H1 (cell line): ENCODE data around the gene ZDHHC8. TPM values are rescaled to one million over a fixed set of nuclear protein-coding genes. Genes with fewer than 3 reads are reported as not detected.

Experiments used
- CTCF ChIA-PET: fragments of 300-600 bp; sonication (Branson Sonifier 250); formaldehyde crosslinking; loops from one replicate; lab custom pipeline; 2021; ENCODE audit not compliant: partially characterized antibody; lab: Charles Lee
- POLR2A ChIA-PET: fragments of 300-600 bp; sonication (Branson Sonifier 250); formaldehyde crosslinking; loops from one replicate; lab custom pipeline; 2021; ENCODE audit warnings: inconsistent platforms; ENCODE audit not compliant: partially characterized antibody; lab: Charles Lee
- DNase-seq, 2 experiments: peaks; one replicate each; pipeline versions ENCODE4 v3.0.0 to v3.0.0-alpha.2; 2010 to 2022; ENCODE audit warnings: low spot score in 2 of 2, low read depth in 1 of 2, mixed read lengths in 1 of 2
- FAIRE-seq: peaks from 2 replicates; lab custom pipeline; 2011; peaks lifted over from hg19 to GRCh38; lab: Jason Lieb, UNC
- H2AFZ ChIP-seq: 2 replicates; pipeline ENCODE4 v1.8.1; 2012; ENCODE audit warnings: low read length, inconsistent platforms
- H2AK5ac ChIP-seq: 2 replicates; pipeline ENCODE4 v1.6.1; 2013; ENCODE audit warnings: low read depth, low read length
- H2BK120ac ChIP-seq: replicated peaks from 2 replicates; pipeline ENCODE3; 2013; ENCODE audit warnings: low read depth, low read length, inconsistent platforms
- H2BK12ac ChIP-seq: 2 replicates; pipeline ENCODE4 v1.6.1; 2013; ENCODE audit warnings: low read depth, low read length
- H2BK15ac ChIP-seq: 2 replicates; pipeline ENCODE4 v1.6.1; 2013; ENCODE audit warnings: low read length
- H2BK20ac ChIP-seq: 2 replicates; pipeline ENCODE4 v1.6.1; 2013; ENCODE audit warnings: low read length
- H2BK5ac ChIP-seq: 2 replicates; pipeline ENCODE4 v1.6.1; 2013; ENCODE audit warnings: low read depth, low read length
- H3K14ac ChIP-seq: 2 replicates; pipeline ENCODE4 v1.6.1; 2013; ENCODE audit warnings: inconsistent platforms; ENCODE audit not compliant: insufficient read length
- H3K18ac ChIP-seq: 2 replicates; pipeline ENCODE4 v1.6.1; 2013; ENCODE audit warnings: low read length; ENCODE audit errors: extremely low read depth
- H3K23ac ChIP-seq: 2 replicates; pipeline ENCODE4 v1.6.1; 2013; ENCODE audit warnings: inconsistent platforms; ENCODE audit not compliant: insufficient read length
- H3K23me2 ChIP-seq: 2 replicates; pipeline ENCODE4 v1.6.1; 2013; ENCODE audit warnings: low read depth, low read length
- H3K27ac ChIP-seq: 2 replicates; pipeline ENCODE4 v1.6.1; 2011; ENCODE audit warnings: low read depth, low read length, inconsistent platforms
- H3K27me3 ChIP-seq, 4 experiments: replicated peaks in 1 of 4; 1 replicate in 1 of 4; 2 replicates in 3 of 4; pipeline versions ENCODE4 v1.6.1 to v1.8.1; 2011 to 2013; ENCODE audit warnings: low read length in 3 of 4, mild to moderate bottlenecking in 3 of 4, inconsistent platforms in 2 of 4, mixed read lengths in 2 of 4, moderate library complexity in 1 of 4; ENCODE audit not compliant: control insufficient read depth in 3 of 4, insufficient read depth in 3 of 4; ENCODE audit errors: extremely low read depth in 1 of 4
- H3K36me3 ChIP-seq, 4 experiments: 2 replicates each; pipeline versions ENCODE4 v1.6.1 to v1.8.1; 2011 to 2013; ENCODE audit warnings: mild to moderate bottlenecking in 4 of 4, low read length in 3 of 4, moderate library complexity in 2 of 4, control low read depth in 1 of 4, inconsistent platforms in 1 of 4; ENCODE audit not compliant: insufficient read depth in 4 of 4, control insufficient read depth in 2 of 4
- H3K4ac ChIP-seq: replicated peaks from 2 replicates; pipeline ENCODE3; 2013; ENCODE audit warnings: low read length, low read depth, mixed read lengths, inconsistent platforms; ENCODE audit not compliant: insufficient read length
- H3K4me1 ChIP-seq, 4 experiments: replicated peaks in 1 of 4; 1 replicate in 1 of 4; 2 replicates in 3 of 4; pipeline versions ENCODE4 v1.6.1 to v1.8.1; 2011 to 2013; ENCODE audit warnings: low read length in 3 of 4, inconsistent platforms in 2 of 4, mixed read lengths in 1 of 4; ENCODE audit not compliant: insufficient read depth in 4 of 4, control insufficient read depth in 3 of 4
- H3K4me2 ChIP-seq, 2 experiments: 2 replicates each; pipeline versions ENCODE4 v1.6.1 to v1.8.1; 2011 to 2013; ENCODE audit warnings: low read depth in 2 of 2, low read length in 2 of 2, control low read depth in 1 of 2, inconsistent platforms in 1 of 2, mild to moderate bottlenecking in 1 of 2; ENCODE audit not compliant: insufficient read depth in 1 of 2
- H3K4me3 ChIP-seq, 4 experiments: fragments of 200-600, 300-600 bp in 1 of 4; sonication (generic), shearing (Covaris generic), sonication (Bioruptor Twin) in 1 of 4; 2 replicates each; pipeline versions ENCODE4 v1.5.1 to v1.8.1; 2011 to 2016; ENCODE audit warnings: low read length in 4 of 4, low read depth in 3 of 4, control low read depth in 2 of 4, inconsistent platforms in 2 of 4, mild to moderate bottlenecking in 2 of 4, mixed read lengths in 1 of 4, moderate library complexity in 1 of 4; ENCODE audit not compliant: insufficient read depth in 2 of 4; ENCODE audit errors: extremely low read depth in 1 of 4
- H3K56ac ChIP-seq: replicated peaks from 2 replicates; pipeline ENCODE3; 2013; ENCODE audit warnings: low read depth, mild to moderate bottlenecking, mixed read lengths, low read length, inconsistent platforms; ENCODE audit not compliant: insufficient read length
- H3K79me1 ChIP-seq: 2 replicates; pipeline ENCODE4 v1.6.1; 2013; ENCODE audit warnings: low read depth, low read length, control low read depth
- H3K79me2 ChIP-seq, 2 experiments: 2 replicates each; pipeline versions ENCODE4 v1.6.1 to v1.8.1; 2012 to 2013; ENCODE audit warnings: low read length in 2 of 2, mild to moderate bottlenecking in 2 of 2, inconsistent platforms in 1 of 2; ENCODE audit not compliant: insufficient read depth in 2 of 2, control insufficient read depth in 1 of 2
- H3K9ac ChIP-seq, 4 experiments: replicated peaks in 1 of 4; 1 replicate in 1 of 4; 2 replicates in 3 of 4; pipeline versions ENCODE4 v1.6.1 to v1.8.1; 2011 to 2013; ENCODE audit warnings: low read depth in 3 of 4, low read length in 3 of 4, control low read depth in 2 of 4, mild to moderate bottlenecking in 2 of 4, moderate library complexity in 2 of 4, inconsistent platforms in 1 of 4; ENCODE audit errors: extremely low read depth in 1 of 4
- H3K9me3 ChIP-seq, 2 experiments: 2 replicates each; pipeline versions ENCODE4 v1.6.1 to v1.8.1; 2012 to 2013; ENCODE audit warnings: mild to moderate bottlenecking in 2 of 2, moderate library complexity in 2 of 2, control low read depth in 1 of 2, inconsistent platforms in 1 of 2, low read depth in 1 of 2, low read length in 1 of 2, mixed read lengths in 1 of 2; ENCODE audit not compliant: insufficient read depth in 2 of 2
- H4K20me1 ChIP-seq, 2 experiments: replicated peaks in 1 of 2; 2 replicates each; pipeline versions ENCODE3 to v1.8.1; 2011 to 2013; ENCODE audit warnings: inconsistent platforms in 2 of 2, low read length in 2 of 2, mild to moderate bottlenecking in 1 of 2; ENCODE audit not compliant: insufficient read depth in 2 of 2, control insufficient read depth in 1 of 2
- H4K5ac ChIP-seq: 2 replicates; pipeline ENCODE4 v1.6.1; 2013; ENCODE audit warnings: low read length, low read depth, mixed read lengths, inconsistent platforms; ENCODE audit not compliant: insufficient read length
- H4K8ac ChIP-seq: 2 replicates; pipeline ENCODE4 v1.8.0; 2013; ENCODE audit warnings: mild to moderate bottlenecking, moderate library complexity, low read length, inconsistent platforms; ENCODE audit not compliant: insufficient read depth; ENCODE audit errors: extremely low read depth
- H4K91ac ChIP-seq: replicated peaks from 2 replicates; pipeline ENCODE3; 2013; ENCODE audit warnings: low read length, mixed read lengths, inconsistent platforms; ENCODE audit not compliant: insufficient read length
- BACH1 ChIP-seq: IDR thresholded peaks from 2 replicates; pipeline ENCODE4 v1.6.1; 2012; ENCODE audit warnings: low read length, improper control_type of control experiment
- BCL11A ChIP-seq, 2 experiments: IDR thresholded peaks; one replicate each; pipeline ENCODE4 v1.6.1; 2011; ENCODE audit warnings: low read depth in 2 of 2, low read length in 2 of 2, mild to moderate bottlenecking in 2 of 2
- CBX8 ChIP-seq: fragments of 300-800, 300-1000 bp; sonication (generic); IDR thresholded peaks from 2 replicates; pipeline ENCODE4 v1.7.1; 2016; ENCODE audit warnings: low read depth, low read length, borderline replicate concordance
- KDM4A ChIP-seq: IDR thresholded peaks from one replicate; pipeline ENCODE4 v1.7.1; 2012; ENCODE audit warnings: low read depth, mild to moderate bottlenecking, moderate library complexity, low read length, inconsistent platforms; ENCODE audit not compliant: severe bottlenecking
- SIN3A ChIP-seq, 2 experiments: IDR thresholded peaks in 1 of 2; conservative IDR thresholded peaks in 1 of 2; 2 replicates each; pipeline ENCODE4 v1.6.1; 2011 to 2012; ENCODE audit warnings: low read length in 2 of 2, improper control_type of control experiment in 1 of 2, low read depth in 1 of 2, mild to moderate bottlenecking in 1 of 2
- SP4 ChIP-seq: IDR thresholded peaks from 2 replicates; pipeline ENCODE4 v1.6.1; 2012; ENCODE audit warnings: low read length, inconsistent platforms
- WGBS, 2 experiments: shearing (Covaris generic) in 1 of 2; methylation state at CpG; one replicate each; pipeline versions ENCODE4 v1.1.6 to v1.1.7; 2013 to 2015; ENCODE audit warnings: low lambda C conversion rate in 2 of 2, mixed read lengths in 2 of 2, inconsistent platforms in 1 of 2, low coverage in 1 of 2, missing lambda C conversion rate in 1 of 2; ENCODE audit not compliant: insufficient replicate concordance in 2 of 2, insufficient coverage in 1 of 2, insufficient read length in 1 of 2; ENCODE audit errors: extremely low coverage in 1 of 2, missing lambda C conversion rate in 1 of 2; 5-methylcytosine and 5-hydroxymethylcytosine counted together
- polyA plus RNA-seq, 7 experiments: library from polyadenylated mRNA; depleted of rRNA in 3 of 7; stranded (reverse) in 5 of 7; unstranded in 2 of 7; fragments of >200 nt in 5 of 7; fragments of 200-250 nt in 2 of 7; gene quantifications; 1 replicate in 5 of 7; 2 replicates in 1 of 7; 4 replicates in 1 of 7; pipeline versions ENCODE4 v1.2.1 to v1.2.3, GENCODE V29; 2011 to 2013; ENCODE audit warnings: missing spikeins in 2 of 7, mixed read lengths in 2 of 7
- total RNA-seq: library from RNA; stranded (reverse); fragmentation: NEBNext Ultra II Directional; extraction: Animal tissue kit (Norgen Biotek cat#: 25700); gene quantifications from 2 replicates; pipeline ENCODE4 v1.2.1, GENCODE V29; 2021

ZDHHC8 gene
- total and polyA plus RNA-seq, 2 of the 8 experiments (the other 6 are each of a cell fraction or from before 2014, with no cell fraction given) = 18.6 to 65.6 TPM

- Histone ChIP-seq H3K27me3 (no peaks in the 10 kb centered on the region), H3K23ac (no peak overlapping the region), H3K4ac (no peak overlapping the region), H3K79me1 (no peaks in the 10 kb centered on the region), H4K20me1 (peaks cover 0 to 2% of the 10 kb centered on the region in 2 experiments), H3K23me2 (no peaks in the 10 kb centered on the region), H3K4me2 (no peak overlapping the region), H3K9me3 (no peaks in the 10 kb centered on the region), H3K4me3 (no peak overlapping the region), H3K56ac (no peak overlapping the region), H2BK120ac (no peak overlapping the region), H2AFZ (no peak overlapping the region), H2BK20ac (no peak overlapping the region), H4K5ac (no peak overlapping the region), H2BK12ac (no peak overlapping the region), H3K79me2 (no peaks in the 10 kb centered on the region), H2AK5ac (no peak overlapping the region), H2BK15ac (no peak overlapping the region), H4K8ac (no peak overlapping the region), H2BK5ac (no peak overlapping the region), H3K36me3 (no peaks in the 10 kb centered on the region), H3K18ac (no peak overlapping the region), H3K9ac (no peak overlapping the region), H3K27ac (no peak overlapping the region)
- DNase-seq = no peak
- ChIA-PET CTCF (interaction anchor here (1.0 to 2.3 kb wide), 9 partner anchors 9 to 103 kb away, joined by 3 to 8 read pairs (median 3); no protein-coding TSS in a partner anchor), POLR2A (interaction anchor here (0.9 kb wide), 1 partner anchor 16 kb away, joined by 3 read pairs; no protein-coding TSS in a partner anchor)
- 94% methylated on average over 9 of the region's 17 CpGs; no CpG with 5 or more reads in 1 of the 2 experiments for WGBS, 2 experiments
- TF ChIP-seq SP4 (no peak), KDM4A (no peak), CBX8 (no peak), BCL11A (IDR thresholded peaks at IDR 0.05; ENCODE audit: low read depth in 2 of 2, low read length in 2 of 2) (no peak), BACH1 (no peak), SIN3A (conservative IDR thresholded peaks at IDR 0.05 in 1 of 2, IDR thresholded peaks at IDR 0.05 in 1 of 2; ENCODE audit: low read depth in 1 of 2, low read length in 2 of 2) (no peak)
- TF ChIP-seq, all 59 proteins: peak for 0
- FAIRE-seq = no peak
- Histone ChIP-seq H3K4me1 (no peaks in the 10 kb centered on the region), H4K91ac (no peak overlapping the region), H3K14ac (no peak overlapping the region)
Observed at GRCh38 chr22:20181194-20181883, 49.7 kb downstream of the ZDHHC8 start.
